Measurements from ENCODE around the gene ALAS1.

Gene ALAS1

DNA sequence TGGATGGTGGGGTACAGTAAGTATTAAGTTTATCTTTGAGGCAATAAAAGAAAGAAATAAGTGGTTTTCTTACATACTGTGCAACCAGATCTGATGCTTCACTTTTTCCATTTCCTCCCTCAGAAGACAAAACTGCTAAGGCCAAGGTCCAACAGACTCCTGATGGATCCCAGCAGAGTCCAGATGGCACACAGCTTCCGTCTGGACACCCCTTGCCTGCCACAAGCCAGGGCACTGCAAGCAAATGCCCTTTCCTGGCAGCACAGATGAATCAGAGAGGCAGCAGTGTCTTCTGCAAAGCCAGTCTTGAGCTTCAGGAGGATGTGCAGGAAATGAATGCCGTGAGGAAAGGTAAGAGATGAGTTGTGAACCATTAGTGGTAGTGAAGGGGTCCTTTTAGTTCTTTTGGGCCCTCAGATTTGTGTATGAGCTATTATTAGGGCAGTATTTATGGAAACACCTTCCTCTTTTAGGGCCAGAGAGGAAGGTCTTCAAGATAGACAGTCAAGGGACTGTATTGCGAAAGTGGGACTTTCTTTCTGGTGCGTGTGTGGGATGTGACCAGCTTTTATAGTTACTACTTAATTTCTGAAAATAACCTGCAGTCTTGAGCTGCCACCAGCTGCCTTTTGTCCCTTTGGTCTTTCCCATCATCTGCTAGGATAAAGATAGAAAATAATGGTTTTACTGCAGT, 4.6 kb downstream of the ALAS1 start:
- no peak for DNase-seq

DNA sequence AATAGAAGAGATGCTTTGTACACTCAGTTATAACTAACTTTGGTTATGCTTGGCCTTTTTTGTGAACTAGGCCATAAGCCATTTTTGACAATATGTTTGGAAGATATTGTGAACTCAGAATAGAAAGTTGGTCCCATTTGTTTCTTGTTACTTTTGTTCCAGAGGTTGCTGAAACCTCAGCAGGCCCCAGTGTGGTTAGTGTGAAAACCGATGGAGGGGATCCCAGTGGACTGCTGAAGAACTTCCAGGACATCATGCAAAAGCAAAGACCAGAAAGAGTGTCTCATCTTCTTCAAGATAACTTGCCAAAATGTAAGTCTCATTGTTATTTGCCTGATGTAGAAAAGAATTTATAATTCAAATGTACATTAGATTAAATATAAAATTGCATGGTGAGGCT, 5.7 kb downstream of the ALAS1 start:
- no peak for DNase-seq

DNA sequence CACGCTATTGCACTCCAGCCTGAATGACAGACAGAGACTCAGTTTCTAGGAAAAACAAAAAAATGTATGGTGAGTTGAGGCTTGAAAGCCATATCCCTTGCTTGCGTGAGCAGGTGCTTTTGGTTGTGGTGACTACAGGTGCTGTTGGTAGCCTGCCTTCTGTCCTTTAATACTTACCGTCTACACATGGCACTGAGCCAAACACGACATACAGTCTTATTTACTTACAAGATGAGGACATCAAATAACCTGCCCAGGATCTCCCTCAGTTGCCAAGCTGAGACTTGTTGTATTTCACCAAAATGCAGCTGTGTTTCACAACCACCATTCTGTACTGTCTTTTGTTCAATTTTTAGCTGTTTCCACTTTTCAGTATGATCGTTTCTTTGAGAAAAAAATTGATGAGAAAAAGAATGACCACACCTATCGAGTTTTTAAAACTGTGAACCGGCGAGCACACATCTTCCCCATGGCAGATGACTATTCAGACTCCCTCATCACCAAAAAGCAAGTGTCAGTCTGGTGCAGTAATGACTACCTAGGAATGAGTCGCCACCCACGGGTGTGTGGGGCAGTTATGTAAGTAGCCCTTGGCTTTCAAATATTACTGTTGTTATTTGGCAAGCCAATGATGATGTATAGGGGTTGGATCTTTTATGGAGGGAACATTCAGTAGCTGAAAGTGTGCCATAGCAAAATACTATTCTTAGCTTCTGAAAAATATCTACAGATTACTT, 6.5 kb downstream of the ALAS1 start:
- DNase-seq = no peak

DNA sequence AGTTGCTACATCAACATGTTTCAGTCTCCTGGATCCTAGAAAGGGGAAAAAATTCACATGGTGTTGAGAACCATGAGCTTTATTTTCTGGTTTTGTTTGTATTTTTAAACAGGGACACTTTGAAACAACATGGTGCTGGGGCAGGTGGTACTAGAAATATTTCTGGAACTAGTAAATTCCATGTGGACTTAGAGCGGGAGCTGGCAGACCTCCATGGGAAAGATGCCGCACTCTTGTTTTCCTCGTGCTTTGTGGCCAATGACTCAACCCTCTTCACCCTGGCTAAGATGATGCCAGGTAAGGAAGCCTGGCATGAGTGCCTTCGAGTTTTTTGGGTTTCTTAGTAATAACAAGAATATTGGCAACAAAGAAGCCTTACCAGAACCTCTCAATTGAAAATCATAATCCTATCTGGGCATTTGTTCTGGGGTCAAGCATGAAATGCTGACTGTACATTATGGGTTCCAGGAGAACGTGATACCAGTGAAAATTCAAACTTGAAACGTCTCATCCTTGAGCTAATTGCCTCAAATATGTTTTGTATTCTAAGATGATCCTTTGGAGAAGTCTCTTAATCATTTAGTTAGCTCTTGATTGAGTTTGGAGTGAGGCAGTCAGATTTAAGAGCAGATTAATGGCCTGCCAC, 7.9 kb downstream of the ALAS1 start:
- DNase-seq = no peak

DNA sequence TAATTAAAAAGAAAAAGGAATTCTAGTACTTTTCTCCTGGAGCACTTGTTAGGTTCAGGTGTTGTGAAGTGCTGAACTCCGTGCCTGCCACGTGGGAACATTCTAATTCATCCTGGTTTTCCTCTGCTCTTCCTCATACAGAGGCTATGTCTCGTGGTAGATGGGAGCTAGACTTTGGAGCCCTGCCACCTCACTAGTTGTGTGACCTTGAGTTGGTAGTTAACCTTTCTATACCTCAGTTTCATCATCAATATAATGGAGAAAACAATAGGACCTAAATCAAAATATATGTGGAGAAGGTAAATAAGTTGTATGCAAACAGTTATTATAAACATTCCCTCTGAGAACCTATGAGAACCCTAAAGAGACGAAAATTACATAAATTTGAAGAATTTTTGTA, 10.6 kb downstream of the ALAS1 start:
- no peak for DNase-seq

DNA sequence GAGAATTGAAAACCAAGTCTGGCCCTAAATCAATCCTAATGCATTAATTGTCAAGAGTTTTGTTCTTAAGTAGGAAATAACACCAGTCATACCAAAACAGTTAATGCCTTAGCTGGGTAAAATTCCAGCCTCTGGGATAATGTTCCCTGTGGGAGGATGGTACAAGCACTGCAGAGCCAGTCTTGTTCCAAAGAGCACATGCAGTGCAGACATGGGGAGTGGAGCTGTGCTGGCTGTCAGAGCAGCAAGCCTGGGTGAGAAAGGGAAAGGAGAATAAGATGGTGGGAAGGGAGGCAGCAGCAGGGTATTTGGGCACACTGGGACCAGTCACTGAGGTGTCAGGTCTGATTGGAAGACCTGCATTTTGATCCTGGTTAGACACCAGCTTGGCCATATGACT, 12.1 kb downstream of the ALAS1 start:
- DNase-seq = no peak

DNA sequence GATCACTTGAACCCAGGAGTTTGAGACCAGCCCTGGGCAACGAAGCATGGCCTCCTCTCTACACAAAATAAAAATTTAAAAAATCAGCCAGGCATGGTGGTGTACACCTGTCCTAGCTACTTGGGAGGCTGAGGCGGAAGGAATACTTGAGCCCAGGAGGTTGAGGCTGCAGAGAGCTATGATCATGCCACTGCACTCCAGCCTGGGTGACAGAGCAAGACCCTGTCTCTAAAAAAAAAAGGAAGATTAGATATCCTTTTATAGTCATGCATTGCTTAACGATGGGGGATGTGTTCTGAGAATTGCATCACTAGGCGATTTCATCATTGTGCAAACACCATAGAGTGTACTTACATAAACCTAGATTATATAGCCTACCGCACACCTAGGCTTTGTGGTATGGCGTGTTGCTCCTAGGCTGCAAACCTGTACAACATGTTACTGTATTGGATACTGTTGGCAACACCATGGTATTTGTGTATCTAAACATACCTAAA, 12.6 kb downstream of the ALAS1 start:
- peak; percentile 19 for DNase-seq

DNA sequence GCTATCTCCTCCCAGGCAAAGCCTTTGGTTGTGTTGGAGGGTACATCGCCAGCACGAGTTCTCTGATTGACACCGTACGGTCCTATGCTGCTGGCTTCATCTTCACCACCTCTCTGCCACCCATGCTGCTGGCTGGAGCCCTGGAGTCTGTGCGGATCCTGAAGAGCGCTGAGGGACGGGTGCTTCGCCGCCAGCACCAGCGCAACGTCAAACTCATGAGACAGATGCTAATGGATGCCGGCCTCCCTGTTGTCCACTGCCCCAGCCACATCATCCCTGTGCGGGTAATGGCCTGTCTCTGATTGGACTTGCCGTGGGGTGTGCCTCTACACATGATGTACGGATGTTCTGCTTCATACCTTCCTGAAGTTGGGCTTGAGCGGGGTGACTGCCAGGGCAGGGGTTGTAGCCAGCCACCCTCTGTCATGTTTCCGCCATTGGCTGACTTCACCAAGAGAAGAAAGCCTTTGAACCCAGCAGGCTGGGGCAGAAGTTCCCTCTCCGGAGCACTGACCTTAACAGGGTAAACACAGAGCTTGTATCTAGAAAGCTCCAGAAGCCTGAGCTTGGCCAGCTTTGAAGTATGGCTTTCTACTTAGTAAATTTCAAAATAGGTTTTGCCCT, 13.4 kb downstream of the ALAS1 start:
- no peak for DNase-seq

DNA sequence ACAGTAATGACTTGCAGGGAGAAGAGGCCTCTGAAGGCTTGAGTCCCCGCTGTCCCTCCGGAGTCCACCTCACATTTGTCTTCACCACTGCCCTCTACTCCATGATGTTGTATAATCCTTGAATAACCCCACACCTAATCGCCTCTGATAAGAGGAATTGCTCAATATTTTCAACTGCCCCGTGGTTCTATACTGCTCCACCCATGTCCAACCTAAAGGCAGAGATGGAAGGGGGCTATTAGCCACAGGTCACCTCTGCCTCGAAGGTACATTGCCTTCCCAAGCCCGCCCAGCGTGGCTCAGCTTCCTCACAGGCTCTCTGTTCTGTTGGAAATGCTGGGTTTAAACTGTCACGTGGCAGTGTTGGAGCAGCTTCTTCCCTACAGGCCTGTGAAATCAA, 15.0 kb downstream of the ALAS1 start:
- DNase-seq = no peak

DNA sequence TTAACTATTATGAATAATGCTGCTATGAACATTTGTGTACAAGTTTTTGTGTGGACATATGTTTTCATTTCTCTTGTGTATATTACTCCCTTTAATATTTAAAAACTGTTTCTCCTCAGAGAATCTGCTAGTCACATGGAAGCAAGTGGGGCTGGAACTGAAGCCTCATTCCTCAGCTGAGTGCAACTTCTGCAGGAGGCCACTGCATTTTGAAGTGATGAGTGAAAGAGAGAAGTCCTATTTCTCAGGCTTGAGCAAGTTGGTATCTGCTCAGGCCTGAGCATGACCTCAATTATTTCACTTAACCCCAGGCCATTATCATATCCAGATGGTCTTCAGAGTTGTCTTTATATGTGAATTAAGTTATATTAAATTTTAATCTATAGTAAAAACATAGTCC, 15.9 kb downstream of the ALAS1 start:
- DNase-seq = no peak

DNA sequence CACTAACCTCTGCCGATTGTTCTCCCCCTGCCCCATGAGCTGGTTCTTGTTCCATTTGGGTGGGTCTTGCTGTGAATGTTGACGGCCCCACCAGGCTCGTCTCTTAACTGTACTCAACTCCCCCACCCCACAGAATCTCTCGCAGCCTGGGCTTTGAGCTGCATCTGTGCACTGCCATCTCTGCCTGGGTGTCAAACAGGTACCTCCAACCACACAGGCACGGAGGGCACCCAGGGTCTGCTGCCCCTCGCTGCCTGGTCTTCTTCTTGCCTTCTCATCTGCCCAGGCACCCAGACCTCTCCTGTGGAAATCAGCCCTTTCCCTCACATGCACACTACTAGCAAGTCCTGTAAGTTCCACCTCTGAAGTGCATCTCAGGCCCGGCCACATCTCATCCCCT, 17.4 kb downstream of the ALAS1 start:
- no peak for DNase-seq

DNA sequence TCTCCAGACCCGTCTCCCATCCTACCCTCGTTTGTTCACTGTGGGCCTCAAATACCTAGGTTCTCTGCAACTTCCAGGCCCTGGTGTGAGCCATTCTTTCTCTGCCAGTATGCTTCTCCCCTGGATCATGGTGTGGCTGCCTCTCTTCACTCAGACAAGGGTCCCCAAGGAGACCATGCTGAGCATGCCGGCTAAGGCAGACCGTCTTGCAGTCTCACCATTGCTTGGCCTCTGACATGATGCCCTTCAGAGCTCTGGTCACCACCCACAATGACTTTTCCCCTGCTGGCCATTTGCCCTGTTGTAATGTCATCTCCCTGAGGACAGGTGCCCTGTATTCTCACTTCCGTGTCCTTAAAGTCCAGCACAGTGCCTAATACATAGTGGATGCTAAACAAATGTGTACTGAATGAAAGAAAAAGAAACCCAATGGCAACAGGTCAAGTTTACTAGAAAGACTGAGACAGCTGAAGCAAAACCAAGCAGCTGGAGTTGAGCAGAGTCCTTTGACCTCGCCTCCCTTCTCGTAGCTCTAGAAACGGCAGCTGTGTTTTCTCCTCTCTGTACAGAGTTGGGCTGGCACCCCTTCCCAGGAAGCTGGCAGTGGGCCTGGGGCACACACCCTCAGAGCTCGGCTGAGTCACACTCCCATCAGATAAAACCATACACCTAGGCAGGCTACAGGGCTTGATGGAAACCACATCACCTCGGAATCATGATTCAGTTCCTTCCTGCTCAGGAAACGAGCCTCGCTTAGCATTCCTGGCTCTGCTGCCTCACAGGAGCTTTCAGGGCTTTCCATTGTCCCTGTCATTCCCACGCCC, 18.8 kb downstream of the ALAS1 start:
- DNase-seq = peak; percentile 53

DNA sequence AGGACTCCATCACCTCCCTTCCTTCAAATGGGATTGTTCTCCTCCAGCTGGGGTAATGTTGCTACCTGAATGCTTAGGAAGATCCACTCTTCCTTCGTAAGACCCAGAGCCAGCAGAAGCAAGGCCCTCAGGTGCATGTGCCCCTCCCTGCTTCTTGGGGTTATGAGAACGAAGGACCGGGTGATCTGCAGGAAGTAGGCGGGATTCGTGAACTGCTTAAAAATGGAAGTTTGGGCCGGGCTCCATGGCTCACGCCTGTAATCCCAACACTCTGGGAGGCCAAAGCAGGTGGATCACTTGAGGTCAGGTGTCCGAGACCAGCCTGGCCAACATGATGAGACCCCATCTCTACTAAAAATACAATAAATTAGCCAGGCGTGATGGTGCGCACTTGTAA, 19.4 kb downstream of the ALAS1 start:
- no peak for DNase-seq

DNA sequence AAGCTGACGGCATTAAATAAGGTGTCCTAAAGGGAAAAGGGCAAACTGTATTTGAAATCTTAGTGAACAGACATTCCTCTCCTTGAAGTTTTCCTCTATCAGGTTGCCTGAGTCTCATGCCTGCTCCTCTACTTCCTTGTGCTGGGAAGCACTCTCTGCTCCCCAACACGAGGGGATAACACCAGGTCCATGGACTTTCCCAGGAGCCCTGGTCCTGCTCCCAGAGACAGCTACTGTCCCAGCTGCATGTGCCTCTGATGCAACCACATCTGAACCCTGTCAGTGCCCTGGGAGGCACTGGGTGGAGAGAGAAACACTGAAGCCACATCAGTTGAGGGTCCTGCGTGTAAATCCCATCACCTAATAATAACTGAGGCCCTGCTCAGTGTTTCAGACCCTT, 20.1 kb downstream of the ALAS1 start:
- no peak for DNase-seq

DNA sequence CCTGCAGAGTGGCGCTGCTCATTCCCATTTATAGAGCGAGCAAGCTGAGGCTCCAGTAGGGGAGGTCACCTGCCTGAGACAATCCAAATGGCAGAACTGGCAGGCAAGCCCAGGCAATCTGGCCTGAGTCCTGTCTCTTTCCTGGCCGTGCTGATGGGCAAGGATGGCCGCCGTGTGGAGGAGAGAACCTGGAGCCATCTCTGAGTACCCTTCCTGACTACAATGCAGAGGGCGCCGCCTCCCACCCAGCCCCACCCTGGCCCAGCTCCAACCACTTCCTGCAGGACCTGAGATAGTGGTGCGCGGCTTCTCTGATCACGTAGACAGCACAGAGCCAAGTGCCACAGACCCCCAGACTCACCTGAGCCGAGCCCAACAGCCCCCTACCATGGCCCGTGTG, 20.5 kb downstream of the ALAS1 start:
- no peak for DNase-seq

DNA sequence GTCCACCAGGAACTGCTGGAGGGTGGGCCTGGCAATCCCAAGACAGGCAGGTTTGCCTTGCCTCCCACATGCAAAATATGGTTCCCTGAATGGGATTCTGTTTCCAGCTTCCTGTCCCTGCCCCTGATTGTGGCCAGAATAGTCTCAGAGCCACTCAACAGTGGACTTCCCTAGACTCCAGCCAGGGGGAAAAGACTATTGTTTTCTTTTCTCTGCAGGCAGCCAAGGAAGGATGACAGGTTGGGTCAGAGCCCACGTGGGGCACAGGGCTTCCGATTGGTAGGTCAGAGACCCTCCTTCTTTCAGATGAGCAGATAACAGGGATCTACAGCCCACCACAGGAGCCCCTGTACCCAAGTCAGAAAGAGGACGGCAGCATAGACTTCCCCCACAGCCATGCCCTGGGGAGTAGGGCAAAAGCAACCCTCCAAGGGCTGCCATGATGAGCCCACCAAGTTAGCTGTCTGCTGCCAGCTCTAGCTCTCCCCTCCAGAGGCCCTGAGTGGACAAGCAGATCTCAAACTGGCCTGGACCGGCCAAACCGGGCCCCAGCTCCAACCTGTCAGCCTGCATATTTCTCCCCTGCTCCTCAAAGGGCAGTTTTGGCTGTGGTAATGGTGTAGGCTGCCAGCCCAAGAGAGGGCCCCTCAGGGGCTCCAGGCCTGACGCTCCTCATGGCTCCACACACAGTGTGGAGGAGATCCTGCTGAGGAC, 21.1 kb downstream of the ALAS1 start:
- no peak for DNase-seq

DNA sequence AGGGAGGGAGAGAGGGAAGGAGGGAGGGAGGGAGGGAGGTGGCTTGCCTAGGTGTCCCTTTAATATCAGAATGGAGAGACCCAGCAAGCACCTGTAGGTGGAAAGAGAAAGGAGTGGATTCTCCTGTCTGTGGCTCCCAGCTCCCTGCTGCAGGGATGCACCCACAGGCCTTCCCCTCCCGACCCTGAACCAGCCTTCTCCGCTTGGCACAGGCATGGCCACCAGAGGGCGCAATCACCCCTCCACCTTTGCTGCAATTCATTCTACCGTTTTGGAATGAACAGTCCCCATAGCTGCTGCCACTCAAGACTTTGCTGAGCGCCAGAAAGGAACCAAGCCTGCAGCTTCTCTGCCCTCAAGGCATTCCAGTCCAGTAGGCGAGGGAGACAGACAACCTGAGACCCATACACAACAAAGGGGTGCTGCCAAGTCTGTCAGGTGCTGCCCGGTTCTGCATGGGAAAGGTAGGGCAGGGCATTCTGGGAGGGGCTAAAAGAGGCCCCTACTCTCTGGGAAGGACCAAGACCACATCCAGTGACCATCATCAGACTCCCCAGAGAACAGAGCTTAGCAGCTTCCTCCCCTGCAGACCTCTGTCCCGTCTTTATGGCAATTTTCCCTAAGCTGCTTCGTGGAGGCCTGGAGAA, 22.5 kb downstream of the ALAS1 start:
- DNase-seq = peak; percentile 63

DNA sequence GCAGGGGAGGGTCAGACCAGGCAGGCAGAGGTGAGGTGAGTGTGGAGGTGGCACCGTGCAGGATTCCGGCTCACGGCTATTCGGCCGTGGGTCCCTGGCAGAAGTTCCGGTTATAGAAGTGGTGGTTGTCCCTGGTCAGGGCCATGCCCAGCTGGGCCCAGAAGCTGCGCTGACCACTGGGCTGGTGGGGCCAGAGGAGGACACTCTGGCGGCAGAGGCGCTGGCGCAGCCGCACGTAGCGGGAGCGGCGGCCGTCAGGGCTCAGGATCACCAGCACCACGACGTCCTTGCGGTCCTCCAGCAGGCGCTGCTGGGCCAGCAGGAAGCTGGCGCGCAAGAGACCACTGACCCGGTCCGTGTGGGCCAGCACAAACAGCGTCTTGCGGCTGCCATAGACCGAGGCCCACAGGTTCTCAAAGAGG, 23.2 kb downstream of the ALAS1 start:
- DNase-seq = no peak

DNA sequence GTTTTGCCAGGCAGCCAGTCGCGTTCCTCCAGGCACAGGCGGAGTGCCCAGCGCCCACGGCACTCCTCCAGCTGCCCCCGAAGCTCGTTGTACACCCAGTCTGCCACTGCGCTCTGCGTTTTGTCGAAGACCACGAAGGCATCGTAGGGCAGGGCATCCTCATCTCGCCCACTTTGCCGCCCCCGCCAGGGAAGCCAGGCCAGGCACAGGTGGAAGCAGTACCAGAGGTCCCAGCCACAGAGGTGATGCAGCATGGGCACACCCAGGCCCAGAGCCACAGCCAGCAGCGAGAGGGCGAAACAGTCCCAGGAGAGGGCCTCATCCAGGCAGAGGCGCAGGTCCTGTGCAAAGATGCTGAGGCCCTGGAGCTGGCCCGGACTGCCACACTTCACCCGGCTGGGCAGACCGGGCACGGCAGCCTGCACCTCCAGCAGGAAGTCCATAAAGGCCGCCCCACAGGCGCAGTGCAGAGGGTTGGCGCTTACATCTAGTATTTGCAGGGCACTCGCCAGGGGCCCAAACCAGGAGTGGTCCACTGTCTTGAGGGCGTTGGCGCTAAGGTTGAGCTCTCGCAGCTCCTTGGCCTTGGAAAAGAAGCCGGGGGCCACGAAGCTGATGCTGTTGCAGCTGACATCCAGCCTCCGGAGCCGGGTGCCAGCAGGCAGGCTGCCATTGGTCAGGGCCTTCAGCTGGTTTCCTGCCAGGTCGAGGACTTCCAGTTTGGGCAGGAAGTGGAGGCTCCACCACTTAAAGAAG, 23.8 kb downstream of the ALAS1 start:
- DNase-seq = no peak

DNA sequence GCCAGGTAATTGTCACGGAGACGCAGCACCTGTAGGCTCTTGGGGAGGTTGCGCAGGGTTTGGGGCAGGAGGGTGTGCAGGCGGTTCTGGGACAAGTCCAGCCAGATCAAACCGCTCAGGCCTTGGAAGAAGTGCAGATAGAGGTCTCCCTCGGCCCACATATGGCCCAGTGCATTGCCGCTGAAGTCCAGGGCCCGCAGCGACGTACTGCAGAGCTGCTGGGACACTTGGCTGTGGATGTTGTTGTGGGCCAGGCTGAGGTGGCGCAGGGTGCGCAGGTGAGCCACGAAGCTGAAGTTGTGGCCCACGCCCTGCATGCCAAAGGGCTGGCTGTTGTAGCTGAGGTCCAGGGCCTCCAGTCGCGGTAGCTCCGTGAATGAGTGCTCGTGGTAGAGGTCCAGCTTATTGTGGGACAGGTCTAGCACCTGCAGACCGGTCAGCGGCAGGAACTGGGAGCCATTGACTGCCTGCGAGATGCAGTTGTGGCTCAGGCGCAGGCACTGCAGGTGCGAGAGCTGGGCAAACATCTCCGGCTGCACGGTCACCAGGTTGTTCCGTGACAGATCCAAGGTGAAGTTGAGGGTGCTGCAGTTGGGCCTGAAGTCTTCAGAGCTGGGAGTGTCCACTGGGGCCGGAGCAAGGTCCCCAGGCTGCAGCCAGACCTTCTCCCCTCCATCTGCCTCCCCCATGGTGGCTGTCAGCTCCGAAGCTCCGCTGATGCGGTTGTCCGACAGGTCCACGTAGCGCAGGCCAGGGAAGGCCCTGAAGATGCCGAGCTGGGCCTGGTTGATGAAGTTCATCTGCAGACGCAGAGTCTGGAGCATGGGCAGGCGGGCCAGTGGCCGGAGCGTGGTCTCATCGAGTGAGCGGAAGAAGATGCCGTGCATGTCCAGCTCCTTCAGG, 24.6 kb downstream of the ALAS1 start:
- DNase-seq = no peak

Data from fibroblast of upper back skin (primary cell).